ENCODE data around the gene CAB39.

DNA sequence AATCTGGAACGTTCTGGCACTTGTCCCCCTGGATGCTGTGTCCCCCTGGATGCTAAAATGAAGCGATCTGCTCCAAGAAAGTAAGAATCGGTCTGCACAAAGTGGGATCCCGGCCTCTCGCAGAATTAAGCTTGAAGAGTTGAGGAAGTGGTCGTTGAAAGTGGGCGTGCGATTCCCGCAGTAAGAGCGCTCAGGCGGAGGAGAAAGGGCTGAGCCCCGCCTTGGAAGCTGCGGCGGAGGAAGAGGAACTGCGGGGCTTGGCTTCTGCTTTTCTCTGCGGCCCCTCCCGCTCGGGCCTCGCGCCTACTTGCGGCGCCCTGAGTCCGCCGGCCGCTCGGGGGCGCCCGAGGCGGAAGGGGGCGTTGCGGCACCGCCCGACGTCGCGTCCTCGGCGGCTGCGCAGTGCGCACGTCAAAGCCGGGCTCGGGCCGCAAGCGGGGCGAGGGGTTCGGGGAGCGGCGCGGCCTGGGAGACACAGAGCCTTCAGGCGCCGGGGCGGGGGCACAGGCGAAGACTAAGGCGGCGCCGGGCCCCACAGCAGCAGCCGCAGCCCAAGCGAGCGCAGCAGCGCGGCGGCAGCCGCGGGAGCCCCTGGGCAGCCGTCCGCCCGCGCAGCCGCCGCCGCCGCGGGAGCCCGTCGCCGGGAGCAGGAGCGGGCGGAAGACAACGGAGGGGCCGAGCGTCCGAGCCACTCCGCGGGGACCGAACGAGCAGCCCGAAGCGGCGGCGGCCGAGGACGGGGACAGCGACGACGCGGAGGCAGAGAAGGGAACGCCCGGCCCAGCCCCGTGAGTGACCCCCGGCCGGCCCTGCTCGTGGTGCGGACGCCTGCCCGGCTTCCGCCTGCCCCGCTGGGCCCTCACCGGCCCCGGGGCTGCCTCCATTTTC, at the start of gene CAB39:
- TF ChIP-seq, protein P1, sequence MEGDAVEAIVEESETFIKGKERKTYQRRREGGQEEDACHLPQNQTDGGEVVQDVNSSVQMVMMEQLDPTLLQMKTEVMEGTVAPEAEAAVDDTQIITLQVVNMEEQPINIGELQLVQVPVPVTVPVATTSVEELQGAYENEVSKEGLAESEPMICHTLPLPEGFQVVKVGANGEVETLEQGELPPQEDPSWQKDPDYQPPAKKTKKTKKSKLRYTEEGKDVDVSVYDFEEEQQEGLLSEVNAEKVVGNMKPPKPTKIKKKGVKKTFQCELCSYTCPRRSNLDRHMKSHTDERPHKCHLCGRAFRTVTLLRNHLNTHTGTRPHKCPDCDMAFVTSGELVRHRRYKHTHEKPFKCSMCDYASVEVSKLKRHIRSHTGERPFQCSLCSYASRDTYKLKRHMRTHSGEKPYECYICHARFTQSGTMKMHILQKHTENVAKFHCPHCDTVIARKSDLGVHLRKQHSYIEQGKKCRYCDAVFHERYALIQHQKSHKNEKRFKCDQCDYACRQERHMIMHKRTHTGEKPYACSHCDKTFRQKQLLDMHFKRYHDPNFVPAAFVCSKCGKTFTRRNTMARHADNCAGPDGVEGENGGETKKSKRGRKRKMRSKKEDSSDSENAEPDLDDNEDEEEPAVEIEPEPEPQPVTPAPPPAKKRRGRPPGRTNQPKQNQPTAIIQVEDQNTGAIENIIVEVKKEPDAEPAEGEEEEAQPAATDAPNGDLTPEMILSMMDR (IDR thresholded peaks at IDR 0.05), result peak; percentile 47 to 85 (median 76)
- TF ChIP-seq POLR2A (IDR thresholded peaks at IDR 0.05) (peak; percentile 80), POLR2AphosphoS5 (IDR thresholded peaks at IDR 0.05) (peak; percentile 82 to 97 (median 95))
